Astrocyte of the spinal cord (primary cell): Measurements from ENCODE around the gene RINL.

Experiments used
- DNase-seq: peaks from one replicate; pipeline ENCODE4 v3.0.0; 2011; ENCODE audit warnings: low read depth, low spot score
- H3K4me3 ChIP-seq: 2 replicates; pipeline ENCODE4 v1.5.1; 2011; ENCODE audit warnings: low read depth, mild to moderate bottlenecking, low read length, moderate library complexity
- CTCF ChIP-seq: IDR thresholded peaks from 2 replicates; pipeline ENCODE4 v1.5.1; 2012; ENCODE audit warnings: low read depth, mild to moderate bottlenecking, low read length, inconsistent platforms
- in situ Hi-C: cut with HindIII; loops from 2 replicates; pipeline ENCODE4 v1.10.0; 2017; ENCODE audit warnings: low sequenced_read_pairs

Gene RINL

GRCh38 chr19:38904581-38905539 lies 26.8 kb upstream of the RINL start:
- no peak for TF ChIP-seq CTCF
- no peak for DNase-seq
- in situ Hi-C loops = no loop called here
- H3K4me3 ChIP-seq = no peak overlapping the region

GRCh38 chr19:38901683-38902082 lies 23.6 kb upstream of the RINL start:
- no peak for TF ChIP-seq CTCF
- in situ Hi-C loops = no loop called here
- H3K4me3 ChIP-seq = no peak overlapping the region
- no peak for DNase-seq

- no peak for TF ChIP-seq CTCF
- H3K4me3 ChIP-seq = peak overlapping the region; percentile 77
- in situ Hi-C loops = no loop called here
- no peak for DNase-seq
These were observed 22.7 kb upstream of the RINL start for GRCh38 chr19:38900743-38901190.

GRCh38 chr19:38900202-38900629 lies 22.1 kb upstream of the RINL start:
- no peak for DNase-seq
- no peak for TF ChIP-seq CTCF
- in situ Hi-C loops = no loop called here
- H3K4me3 ChIP-seq = peak overlapping the region; percentile 77

- in situ Hi-C loops = no loop called here
- DNase-seq = peak; percentile 100
- TF ChIP-seq CTCF = no peak
- peak within 1 kb of the TSS; percentile 77 for H3K4me3 ChIP-seq
These were observed 21.5 kb upstream of the RINL start, which contains the start of the genes NFKBIB and SIRT2 for GRCh38 chr19:38899447-38900201. TSS of gene NFKBIB (plus strand) at chr19:38899969. CDS start at chr19:38900033, 64 bp downstream. TSS of gene SIRT2 (minus strand) at chr19:38899618. CDS start at chr19:38899521, 97 bp downstream.

GRCh38 chr19:38898788-38899446 lies 20.8 kb upstream of the RINL start:
- peak overlapping the region; percentile 77 for H3K4me3 ChIP-seq
- TF ChIP-seq CTCF = no peak
- in situ Hi-C loops = no loop called here
- DNase-seq = peak; percentile 10
